ENCODE data around the gene CNTN2.

CNTN2 gene

GRCh38 chr1:205018381-205018780, 24.6 kb upstream of the CNTN2 start:
- no peak for DNase-seq (ENCODE audit: low spot score)

- DNase-seq (ENCODE audit: low spot score), result no peak
Observed at GRCh38 chr1:205020466-205020865, 22.5 kb upstream of the CNTN2 start.

- DNase-seq (ENCODE audit: low spot score), result no peak
Observed at GRCh38 chr1:205024679-205025078, 18.3 kb upstream of the CNTN2 start.

- no peak for DNase-seq (ENCODE audit: low spot score)
Observed at GRCh38 chr1:205025239-205025638, 17.8 kb upstream of the CNTN2 start.

GRCh38 chr1:205026181-205026580, 16.8 kb upstream of the CNTN2 start:
- DNase-seq (ENCODE audit: low spot score), result no peak

GRCh38 chr1:205028390-205028789, 14.6 kb upstream of the CNTN2 start:
- no peak for DNase-seq (ENCODE audit: low spot score)

GRCh38 chr1:205028924-205029323, 14.1 kb upstream of the CNTN2 start:
- no peak for DNase-seq (ENCODE audit: low spot score)

- no peak for DNase-seq (ENCODE audit: low spot score)
Observed at GRCh38 chr1:205030241-205030640, 12.8 kb upstream of the CNTN2 start.

GRCh38 chr1:205030896-205031295, 12.1 kb upstream of the CNTN2 start:
- DNase-seq (ENCODE audit: low spot score), result no peak

- DNase-seq (ENCODE audit: low spot score), result no peak
Observed at GRCh38 chr1:205032508-205032907, 10.5 kb upstream of the CNTN2 start.

GRCh38 chr1:205037539-205037938, 5.5 kb upstream of the CNTN2 start:
- no peak for DNase-seq (ENCODE audit: low spot score)

- no peak for DNase-seq (ENCODE audit: low spot score)
Observed at GRCh38 chr1:205038132-205038786, 4.8 kb upstream of the CNTN2 start.

GRCh38 chr1:205041001-205041715, 1.9 kb upstream of the CNTN2 start:
- no peak for DNase-seq (ENCODE audit: low spot score)

- DNase-seq (ENCODE audit: low spot score), result no peak
Observed at GRCh38 chr1:205041998-205042910, 758 bp upstream of the CNTN2 start.

GRCh38 chr1:205043866-205044265, 854 bp downstream of the CNTN2 start:
- no peak for DNase-seq (ENCODE audit: low spot score)

GRCh38 chr1:205044741-205045140, 1.7 kb downstream of the CNTN2 start:
- no peak for DNase-seq (ENCODE audit: low spot score)

GRCh38 chr1:205045146-205045545, 2.1 kb downstream of the CNTN2 start:
- no peak for DNase-seq (ENCODE audit: low spot score)

GRCh38 chr1:205046870-205047269, 3.9 kb downstream of the CNTN2 start:
- no peak for DNase-seq (ENCODE audit: low spot score)

GRCh38 chr1:205047764-205048231, 4.8 kb downstream of the CNTN2 start:
- DNase-seq (ENCODE audit: low spot score), result no peak

- DNase-seq (ENCODE audit: low spot score), result no peak
Observed at GRCh38 chr1:205048382-205048781, 5.4 kb downstream of the CNTN2 start.

GRCh38 chr1:205049479-205049878, 6.5 kb downstream of the CNTN2 start:
- no peak for DNase-seq (ENCODE audit: low spot score)

- DNase-seq (ENCODE audit: low spot score), result no peak
Observed at GRCh38 chr1:205052690-205053089, 9.7 kb downstream of the CNTN2 start.

GRCh38 chr1:205053296-205053695, 10.3 kb downstream of the CNTN2 start:
- DNase-seq (ENCODE audit: low spot score), result no peak
